Epithelial cell of prostate (primary cell): ENCODE measurements around the gene WDR62.

Experiments used
- DNase-seq: peaks from one replicate; pipeline ENCODE4 v3.0.0-alpha.2; 2011; ENCODE audit warnings: low read depth, low spot score
- H3K27ac ChIP-seq: fragments of 450-650 bp; 2 replicates; pipeline ENCODE4 v1.5.1; 2017; ENCODE audit warnings: mild to moderate bottlenecking

The WDR62 gene

GRCh38 chr19:36073121-36073876 lies 18.6 kb downstream of the WDR62 start:
- no peak overlapping the region for H3K27ac ChIP-seq
- no peak for DNase-seq

- no peak overlapping the region for H3K27ac ChIP-seq
- no peak for DNase-seq
Measured at GRCh38 chr19:36079389-36079945, 24.8 kb downstream of the WDR62 start.

DNA sequence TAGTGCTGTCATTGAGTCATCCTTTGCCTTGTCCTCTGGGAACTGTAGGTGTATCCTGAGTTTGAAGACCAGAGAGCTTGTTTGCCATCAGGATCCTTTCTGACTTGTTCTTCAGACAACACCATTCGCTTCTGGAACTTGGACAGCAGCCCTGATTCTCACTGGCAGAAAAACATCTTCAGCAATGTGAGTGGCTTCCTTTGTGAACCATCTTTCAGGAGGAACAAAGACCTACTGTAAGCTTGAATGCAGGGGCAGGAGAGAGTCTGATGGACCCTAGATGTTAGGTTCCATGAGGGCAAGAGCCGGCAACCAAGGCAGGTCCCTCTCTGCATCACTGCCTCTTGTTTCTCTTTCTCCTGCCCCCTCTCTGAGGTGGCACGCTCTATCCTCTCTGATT lies 26.7 kb downstream of the WDR62 start:
- DNase-seq = no peak
- H3K27ac ChIP-seq = peak overlapping the region; percentile 13

DNA sequence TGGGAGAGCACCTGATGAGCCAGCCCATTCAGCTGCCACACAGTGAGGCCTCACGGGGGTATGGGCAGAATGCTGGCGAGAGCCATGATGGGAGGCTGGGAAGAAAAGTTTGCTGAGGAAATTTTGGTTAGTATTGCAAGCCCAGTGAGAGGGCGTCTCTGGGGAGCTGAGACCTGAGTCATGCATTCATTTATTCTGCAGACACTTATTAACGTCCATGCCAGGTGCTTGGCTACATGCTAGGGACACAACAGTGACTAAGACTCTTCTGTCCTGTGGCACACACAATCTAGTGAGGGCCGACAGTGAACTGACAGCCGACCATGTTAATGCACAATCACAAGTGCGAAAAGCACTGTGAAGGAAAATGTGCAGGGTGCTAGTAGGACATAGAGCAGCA lies 27.2 kb downstream of the WDR62 start:
- no peak for DNase-seq
- peak overlapping the region; percentile 13 for H3K27ac ChIP-seq

DNA sequence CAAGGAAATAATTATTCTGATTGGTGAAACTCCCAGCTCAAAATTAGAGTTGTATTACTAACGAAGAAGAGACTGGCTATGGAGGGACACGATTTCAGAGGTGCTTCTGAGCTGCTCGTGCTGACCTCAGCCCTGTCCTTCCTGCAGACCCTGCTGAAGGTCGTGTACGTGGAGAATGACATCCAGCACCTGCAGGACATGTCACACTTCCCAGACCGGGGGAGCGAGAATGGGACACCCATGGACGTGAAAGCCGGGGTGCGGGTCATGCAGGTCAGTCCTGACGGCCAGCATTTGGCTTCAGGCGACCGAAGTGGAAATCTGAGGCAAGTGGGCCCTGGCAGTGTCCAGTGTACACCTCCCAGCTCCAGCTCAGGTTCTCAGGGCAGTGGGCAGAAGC lies 28.2 kb downstream of the WDR62 start:
- DNase-seq = no peak
- H3K27ac ChIP-seq = no peak overlapping the region

- no peak for DNase-seq
- H3K27ac ChIP-seq = no peak overlapping the region
Measured at GRCh38 chr19:36084231-36085009, 29.7 kb downstream of the WDR62 start.

DNA sequence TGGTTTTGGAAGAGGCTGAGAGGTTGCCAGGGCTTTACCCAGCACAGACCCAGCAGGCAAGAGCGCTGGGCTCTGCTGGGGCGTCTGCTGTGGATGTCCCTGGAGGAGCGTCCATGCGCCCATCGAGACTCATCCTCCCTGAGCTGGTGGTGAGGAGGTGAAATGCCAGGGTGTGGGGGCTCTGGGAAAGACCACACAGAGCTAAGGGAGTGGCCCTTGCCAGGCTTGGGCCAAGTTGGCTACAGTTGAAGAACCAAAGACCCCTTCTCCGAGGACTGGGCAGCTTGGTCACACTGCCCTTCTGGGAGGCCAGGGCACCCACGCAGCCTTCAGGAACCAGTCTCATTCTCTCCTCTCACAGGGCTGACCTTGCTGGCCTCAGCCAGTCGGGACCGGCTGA lies 31.6 kb downstream of the WDR62 start:
- no peak overlapping the region for H3K27ac ChIP-seq
- DNase-seq = no peak

DNA sequence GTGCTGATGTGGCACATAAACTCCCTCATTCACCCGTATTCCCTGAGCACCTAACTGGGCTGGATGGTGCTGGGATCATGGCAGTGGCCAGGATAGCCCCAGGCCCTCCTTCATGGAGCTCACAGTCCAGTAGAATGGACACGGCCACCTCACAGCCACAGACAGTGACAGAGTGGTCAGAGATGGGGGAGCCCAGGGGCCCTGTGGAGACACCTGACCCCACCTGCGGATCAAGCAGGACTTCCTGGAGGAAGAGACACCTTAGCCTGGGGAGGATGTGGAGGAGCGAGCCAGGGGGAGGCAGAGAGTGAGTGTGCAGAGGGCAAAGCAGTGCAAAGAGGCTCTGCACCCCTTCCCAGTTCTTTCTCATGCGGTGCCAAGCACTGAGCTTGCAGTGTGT lies 35.1 kb downstream of the WDR62 start:
- no peak overlapping the region for H3K27ac ChIP-seq
- no peak for DNase-seq

DNA sequence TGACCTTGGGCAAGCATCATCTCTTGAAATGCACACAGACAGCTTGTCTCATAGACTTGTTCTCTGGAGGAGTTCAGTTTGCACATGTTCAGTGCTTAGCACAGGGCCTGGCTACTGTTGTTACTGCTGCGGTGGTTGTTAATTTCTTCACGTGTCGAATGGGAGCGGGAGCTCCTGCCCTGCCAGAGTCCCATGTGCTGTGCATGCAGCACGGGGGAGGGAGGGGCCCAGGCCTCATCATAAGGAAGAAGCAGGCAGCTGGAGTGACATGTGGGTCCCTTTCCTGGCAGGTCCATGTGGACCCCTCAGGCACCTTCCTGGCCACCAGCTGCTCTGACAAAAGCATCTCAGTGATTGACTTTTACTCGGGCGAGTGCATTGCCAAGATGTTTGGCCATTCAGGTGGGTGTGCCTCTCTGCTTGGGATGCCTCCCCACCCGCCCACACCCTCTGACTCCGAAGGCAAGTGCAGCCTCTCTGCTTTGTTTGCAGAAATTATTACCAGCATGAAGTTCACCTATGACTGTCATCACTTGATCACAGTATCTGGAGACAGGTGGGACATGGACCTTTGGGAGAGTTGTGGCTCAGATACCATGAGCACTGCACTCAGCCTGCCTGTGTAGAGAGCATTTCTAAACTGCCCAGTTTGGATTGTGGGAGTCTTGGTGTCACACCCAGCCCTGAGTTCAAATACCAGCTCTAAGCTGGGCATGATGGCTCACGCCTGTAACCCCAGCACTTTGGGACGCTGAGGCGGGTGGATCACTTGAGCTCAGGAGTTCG lies 36.4 kb downstream of the WDR62 start:
- no peak for DNase-seq
- H3K27ac ChIP-seq = no peak overlapping the region

- no peak overlapping the region for H3K27ac ChIP-seq
- DNase-seq = no peak
Measured at GRCh38 chr19:36092566-36092965, 37.9 kb downstream of the WDR62 start.

DNA sequence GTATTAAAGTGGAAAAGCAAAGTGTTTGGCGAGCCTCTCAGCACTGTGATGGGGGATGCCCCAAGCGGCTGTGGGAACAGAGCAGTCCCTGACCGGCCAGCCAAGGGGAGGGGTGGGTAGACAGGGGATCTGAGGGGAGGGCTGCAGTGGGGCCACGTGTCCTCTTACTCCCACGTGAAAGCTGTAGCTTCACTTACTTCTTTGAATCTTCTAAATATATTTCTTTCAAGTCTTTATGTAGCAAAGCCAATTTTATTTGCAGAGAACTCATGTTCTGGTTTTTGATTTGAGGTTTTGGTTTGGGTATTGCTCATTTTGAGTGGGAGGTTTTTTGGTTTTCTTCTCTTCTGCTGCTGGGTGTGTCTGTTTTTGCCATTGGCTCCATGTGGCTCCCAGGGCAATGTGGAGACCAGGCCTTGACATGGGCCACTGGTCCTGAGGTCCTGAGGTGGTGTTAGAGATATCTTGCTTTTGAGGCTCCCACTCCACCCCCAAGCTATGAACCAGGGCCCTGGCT lies 38.5 kb downstream of the WDR62 start:
- DNase-seq = no peak
- H3K27ac ChIP-seq = no peak overlapping the region

- H3K27ac ChIP-seq = no peak overlapping the region
- no peak for DNase-seq
Measured at GRCh38 chr19:36093687-36094086, 39.0 kb downstream of the WDR62 start.

DNA sequence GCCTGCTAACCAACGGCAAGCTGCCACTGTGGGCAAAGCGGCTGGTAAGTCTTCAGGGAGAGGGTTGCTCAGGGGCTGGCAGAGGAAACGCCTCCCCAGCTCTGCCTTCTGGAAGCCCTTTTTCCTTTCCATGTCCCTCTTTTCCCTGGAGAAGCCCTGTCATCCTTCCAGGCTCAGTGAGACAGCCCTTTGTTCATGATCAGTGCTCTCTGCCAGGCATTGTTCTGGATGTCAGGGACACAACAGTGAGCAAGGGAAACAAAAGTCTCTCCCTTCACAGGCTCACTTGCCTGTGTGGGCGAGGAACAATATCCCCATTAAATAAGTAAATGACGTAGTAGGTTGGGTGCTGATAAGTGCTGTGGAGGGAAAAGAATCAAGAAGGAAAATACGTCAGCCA lies 42.3 kb downstream of the WDR62 start:
- H3K27ac ChIP-seq = no peak overlapping the region
- no peak for DNase-seq

DNA sequence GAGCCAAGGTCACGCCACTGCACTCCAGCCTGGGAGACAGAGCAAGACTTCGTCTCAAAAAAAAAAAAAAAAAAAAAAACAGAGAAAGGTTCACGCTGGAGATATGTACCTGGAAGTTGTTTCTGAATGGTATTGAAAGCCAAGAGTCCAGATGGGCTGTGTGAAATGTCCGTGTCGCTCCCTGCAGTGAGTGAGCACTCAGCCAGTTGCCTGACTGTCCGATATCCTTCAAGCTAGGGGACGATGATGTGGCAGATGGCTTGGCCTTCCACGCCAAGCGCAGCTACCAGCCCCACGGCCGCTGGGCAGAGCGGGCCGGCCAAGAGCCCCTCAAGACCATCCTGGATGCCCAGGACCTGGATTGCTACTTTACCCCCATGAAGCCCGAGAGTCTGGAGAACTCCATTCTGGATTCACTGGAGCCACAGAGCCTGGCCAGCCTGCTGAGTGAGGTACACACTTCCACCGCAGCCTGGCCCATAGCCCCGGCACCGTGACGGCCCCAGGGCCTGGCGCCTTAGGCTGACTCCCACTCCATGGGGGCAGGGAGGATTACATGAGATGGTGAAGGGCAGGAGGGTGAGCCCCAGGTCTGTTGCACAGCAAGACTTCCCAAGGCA lies 44.6 kb downstream of the WDR62 start:
- no peak for DNase-seq
- H3K27ac ChIP-seq = no peak overlapping the region

DNA sequence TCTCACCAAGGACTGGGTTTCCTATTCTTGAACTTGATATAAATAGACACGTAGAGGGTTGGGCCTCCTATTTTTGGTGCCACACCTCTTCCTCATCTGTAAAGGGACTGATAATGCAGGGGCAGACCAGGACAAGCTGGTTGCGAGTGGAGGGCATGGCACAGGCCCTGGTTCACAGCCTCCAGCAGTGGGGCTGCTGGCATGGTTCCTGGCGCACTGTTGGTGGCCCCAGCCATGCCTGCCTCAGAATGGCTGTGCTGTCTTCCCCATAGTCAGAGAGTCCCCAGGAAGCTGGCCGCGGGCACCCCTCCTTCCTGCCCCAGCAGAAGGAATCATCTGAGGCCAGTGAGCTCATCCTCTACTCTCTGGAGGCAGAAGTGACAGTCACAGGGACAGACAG lies 45.8 kb downstream of the WDR62 start:
- DNase-seq = no peak
- no peak overlapping the region for H3K27ac ChIP-seq

DNA sequence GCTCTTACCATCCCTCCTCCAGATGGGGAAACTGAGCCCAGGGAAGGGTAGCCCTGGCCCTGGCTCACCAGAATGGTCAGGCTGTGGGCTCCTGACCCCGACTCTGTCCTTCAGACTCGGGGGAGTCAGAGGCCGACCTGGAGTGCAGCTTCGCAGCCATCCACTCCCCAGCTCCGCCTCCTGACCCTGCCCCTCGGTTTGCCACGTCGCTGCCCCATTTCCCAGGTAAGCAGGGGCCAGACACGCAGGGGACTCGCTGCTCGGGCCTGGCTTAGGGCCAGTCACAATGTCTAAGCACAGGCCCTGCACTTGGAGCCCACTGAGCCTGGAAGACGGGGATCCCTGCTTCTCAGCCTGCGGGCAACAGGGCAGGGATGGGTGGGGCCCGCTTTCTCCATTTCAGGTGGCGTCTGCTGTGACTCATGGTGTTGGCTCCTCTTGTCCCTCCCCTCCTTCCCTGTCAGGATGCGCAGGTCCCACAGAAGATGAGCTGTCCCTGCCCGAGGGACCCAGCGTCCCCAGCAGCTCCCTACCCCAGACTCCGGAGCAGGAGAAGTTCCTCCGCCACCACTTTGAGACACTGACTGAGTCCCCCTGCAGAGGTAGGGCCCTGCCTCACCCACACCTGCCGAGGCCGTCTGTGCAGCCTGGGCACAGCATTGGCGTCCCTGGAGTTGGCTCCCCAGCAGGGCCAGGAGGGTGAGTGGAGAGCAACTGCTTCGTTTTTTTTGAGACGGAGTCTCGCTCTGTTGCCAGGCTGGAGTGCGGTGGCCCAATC lies 47.0 kb downstream of the WDR62 start:
- DNase-seq = no peak
- H3K27ac ChIP-seq = no peak overlapping the region

GRCh38 chr19:36103040-36103626 lies 48.4 kb downstream of the WDR62 start:
- no peak for DNase-seq
- no peak overlapping the region for H3K27ac ChIP-seq

DNA sequence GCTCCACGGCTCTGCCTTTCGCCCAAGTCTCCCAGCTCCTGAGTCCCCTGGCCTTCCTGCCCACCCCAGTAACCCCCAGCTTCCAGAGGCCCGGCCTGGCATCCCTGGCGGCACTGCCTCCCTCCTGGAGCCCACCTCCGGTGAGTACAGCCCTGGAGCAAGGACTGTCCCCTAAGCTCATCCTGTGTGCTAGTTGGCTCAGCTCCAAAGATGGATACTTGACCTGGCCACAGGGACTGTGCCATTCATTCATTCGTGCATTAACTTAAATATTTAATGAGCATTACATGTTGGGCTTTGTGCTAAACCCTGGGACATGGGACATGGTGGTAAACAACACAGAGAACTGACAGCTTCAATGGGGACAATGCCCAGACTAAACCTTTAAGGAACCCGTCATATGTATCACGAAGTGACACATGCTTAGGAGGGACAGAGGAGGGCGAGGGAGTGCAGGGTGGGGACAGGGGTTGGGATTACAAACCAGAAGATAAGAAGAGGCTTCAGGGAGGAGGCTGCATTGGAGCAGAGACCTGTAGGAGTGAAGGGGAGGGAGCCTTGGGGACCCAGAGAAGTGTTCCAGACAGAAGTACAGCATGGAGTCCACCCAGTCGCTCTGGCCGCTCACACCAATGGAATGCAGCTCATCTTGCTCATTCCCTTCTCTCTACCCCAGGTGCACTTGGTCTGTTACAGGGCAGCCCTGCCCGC lies 49.3 kb downstream of the WDR62 start:
- no peak for DNase-seq
- H3K27ac ChIP-seq = no peak overlapping the region
